H1 (cell line): ENCODE data around the gene COL17A1. TPM values are rescaled to one million over a fixed set of nuclear protein-coding genes. Genes with fewer than 3 reads are reported as not detected.

Experiments used
- CTCF ChIA-PET: fragments of 300-600 bp; sonication (Branson Sonifier 250); formaldehyde crosslinking; loops from one replicate; lab custom pipeline; 2021; ENCODE audit not compliant: partially characterized antibody; lab: Charles Lee
- POLR2A ChIA-PET: fragments of 300-600 bp; sonication (Branson Sonifier 250); formaldehyde crosslinking; loops from one replicate; lab custom pipeline; 2021; ENCODE audit warnings: inconsistent platforms; ENCODE audit not compliant: partially characterized antibody; lab: Charles Lee
- DNase-seq, 2 experiments: peaks; one replicate each; pipeline versions ENCODE4 v3.0.0 to v3.0.0-alpha.2; 2010 to 2022; ENCODE audit warnings: low spot score in 2 of 2, low read depth in 1 of 2, mixed read lengths in 1 of 2
- FAIRE-seq: peaks from 2 replicates; lab custom pipeline; 2011; peaks lifted over from hg19 to GRCh38; lab: Jason Lieb, UNC
- H2AFZ ChIP-seq: 2 replicates; pipeline ENCODE4 v1.8.1; 2012; ENCODE audit warnings: low read length, inconsistent platforms
- H2AK5ac ChIP-seq: 2 replicates; pipeline ENCODE4 v1.6.1; 2013; ENCODE audit warnings: low read depth, low read length
- H2BK120ac ChIP-seq: replicated peaks from 2 replicates; pipeline ENCODE3; 2013; ENCODE audit warnings: low read depth, low read length, inconsistent platforms
- H2BK12ac ChIP-seq: 2 replicates; pipeline ENCODE4 v1.6.1; 2013; ENCODE audit warnings: low read depth, low read length
- H2BK15ac ChIP-seq: 2 replicates; pipeline ENCODE4 v1.6.1; 2013; ENCODE audit warnings: low read length
- H2BK20ac ChIP-seq: 2 replicates; pipeline ENCODE4 v1.6.1; 2013; ENCODE audit warnings: low read length
- H2BK5ac ChIP-seq: 2 replicates; pipeline ENCODE4 v1.6.1; 2013; ENCODE audit warnings: low read depth, low read length
- H3K14ac ChIP-seq: 2 replicates; pipeline ENCODE4 v1.6.1; 2013; ENCODE audit warnings: inconsistent platforms; ENCODE audit not compliant: insufficient read length
- H3K18ac ChIP-seq: 2 replicates; pipeline ENCODE4 v1.6.1; 2013; ENCODE audit warnings: low read length; ENCODE audit errors: extremely low read depth
- H3K23ac ChIP-seq: 2 replicates; pipeline ENCODE4 v1.6.1; 2013; ENCODE audit warnings: inconsistent platforms; ENCODE audit not compliant: insufficient read length
- H3K23me2 ChIP-seq: 2 replicates; pipeline ENCODE4 v1.6.1; 2013; ENCODE audit warnings: low read depth, low read length
- H3K27ac ChIP-seq: 2 replicates; pipeline ENCODE4 v1.6.1; 2011; ENCODE audit warnings: low read depth, low read length, inconsistent platforms
- H3K27me3 ChIP-seq, 4 experiments: replicated peaks in 1 of 4; 1 replicate in 1 of 4; 2 replicates in 3 of 4; pipeline versions ENCODE4 v1.6.1 to v1.8.1; 2011 to 2013; ENCODE audit warnings: low read length in 3 of 4, mild to moderate bottlenecking in 3 of 4, inconsistent platforms in 2 of 4, mixed read lengths in 2 of 4, moderate library complexity in 1 of 4; ENCODE audit not compliant: control insufficient read depth in 3 of 4, insufficient read depth in 3 of 4; ENCODE audit errors: extremely low read depth in 1 of 4
- H3K36me3 ChIP-seq, 4 experiments: 2 replicates each; pipeline versions ENCODE4 v1.6.1 to v1.8.1; 2011 to 2013; ENCODE audit warnings: mild to moderate bottlenecking in 4 of 4, low read length in 3 of 4, moderate library complexity in 2 of 4, control low read depth in 1 of 4, inconsistent platforms in 1 of 4; ENCODE audit not compliant: insufficient read depth in 4 of 4, control insufficient read depth in 2 of 4
- H3K4ac ChIP-seq: replicated peaks from 2 replicates; pipeline ENCODE3; 2013; ENCODE audit warnings: low read length, low read depth, mixed read lengths, inconsistent platforms; ENCODE audit not compliant: insufficient read length
- H3K4me1 ChIP-seq, 4 experiments: replicated peaks in 1 of 4; 1 replicate in 1 of 4; 2 replicates in 3 of 4; pipeline versions ENCODE4 v1.6.1 to v1.8.1; 2011 to 2013; ENCODE audit warnings: low read length in 3 of 4, inconsistent platforms in 2 of 4, mixed read lengths in 1 of 4; ENCODE audit not compliant: insufficient read depth in 4 of 4, control insufficient read depth in 3 of 4
- H3K4me2 ChIP-seq, 2 experiments: 2 replicates each; pipeline versions ENCODE4 v1.6.1 to v1.8.1; 2011 to 2013; ENCODE audit warnings: low read depth in 2 of 2, low read length in 2 of 2, control low read depth in 1 of 2, inconsistent platforms in 1 of 2, mild to moderate bottlenecking in 1 of 2; ENCODE audit not compliant: insufficient read depth in 1 of 2
- H3K4me3 ChIP-seq, 4 experiments: fragments of 200-600, 300-600 bp in 1 of 4; sonication (generic), shearing (Covaris generic), sonication (Bioruptor Twin) in 1 of 4; 2 replicates each; pipeline versions ENCODE4 v1.5.1 to v1.8.1; 2011 to 2016; ENCODE audit warnings: low read length in 4 of 4, low read depth in 3 of 4, control low read depth in 2 of 4, inconsistent platforms in 2 of 4, mild to moderate bottlenecking in 2 of 4, mixed read lengths in 1 of 4, moderate library complexity in 1 of 4; ENCODE audit not compliant: insufficient read depth in 2 of 4; ENCODE audit errors: extremely low read depth in 1 of 4
- H3K56ac ChIP-seq: replicated peaks from 2 replicates; pipeline ENCODE3; 2013; ENCODE audit warnings: low read depth, mild to moderate bottlenecking, mixed read lengths, low read length, inconsistent platforms; ENCODE audit not compliant: insufficient read length
- H3K79me1 ChIP-seq: 2 replicates; pipeline ENCODE4 v1.6.1; 2013; ENCODE audit warnings: low read depth, low read length, control low read depth
- H3K79me2 ChIP-seq, 2 experiments: 2 replicates each; pipeline versions ENCODE4 v1.6.1 to v1.8.1; 2012 to 2013; ENCODE audit warnings: low read length in 2 of 2, mild to moderate bottlenecking in 2 of 2, inconsistent platforms in 1 of 2; ENCODE audit not compliant: insufficient read depth in 2 of 2, control insufficient read depth in 1 of 2
- H3K9ac ChIP-seq, 4 experiments: replicated peaks in 1 of 4; 1 replicate in 1 of 4; 2 replicates in 3 of 4; pipeline versions ENCODE4 v1.6.1 to v1.8.1; 2011 to 2013; ENCODE audit warnings: low read depth in 3 of 4, low read length in 3 of 4, control low read depth in 2 of 4, mild to moderate bottlenecking in 2 of 4, moderate library complexity in 2 of 4, inconsistent platforms in 1 of 4; ENCODE audit errors: extremely low read depth in 1 of 4
- H3K9me3 ChIP-seq, 2 experiments: 2 replicates each; pipeline versions ENCODE4 v1.6.1 to v1.8.1; 2012 to 2013; ENCODE audit warnings: mild to moderate bottlenecking in 2 of 2, moderate library complexity in 2 of 2, control low read depth in 1 of 2, inconsistent platforms in 1 of 2, low read depth in 1 of 2, low read length in 1 of 2, mixed read lengths in 1 of 2; ENCODE audit not compliant: insufficient read depth in 2 of 2
- H4K20me1 ChIP-seq, 2 experiments: replicated peaks in 1 of 2; 2 replicates each; pipeline versions ENCODE3 to v1.8.1; 2011 to 2013; ENCODE audit warnings: inconsistent platforms in 2 of 2, low read length in 2 of 2, mild to moderate bottlenecking in 1 of 2; ENCODE audit not compliant: insufficient read depth in 2 of 2, control insufficient read depth in 1 of 2
- H4K5ac ChIP-seq: 2 replicates; pipeline ENCODE4 v1.6.1; 2013; ENCODE audit warnings: low read length, low read depth, mixed read lengths, inconsistent platforms; ENCODE audit not compliant: insufficient read length
- H4K8ac ChIP-seq: 2 replicates; pipeline ENCODE4 v1.8.0; 2013; ENCODE audit warnings: mild to moderate bottlenecking, moderate library complexity, low read length, inconsistent platforms; ENCODE audit not compliant: insufficient read depth; ENCODE audit errors: extremely low read depth
- H4K91ac ChIP-seq: replicated peaks from 2 replicates; pipeline ENCODE3; 2013; ENCODE audit warnings: low read length, mixed read lengths, inconsistent platforms; ENCODE audit not compliant: insufficient read length
- CHD1 ChIP-seq: IDR thresholded peaks from 2 replicates; pipeline ENCODE4 v1.6.1; 2012; ENCODE audit warnings: low read depth, low read length, improper control_type of control experiment
- EZH2 ChIP-seq: fragments of 200-600 bp; sonication (generic); IDR thresholded peaks from 2 replicates; pipeline ENCODE4 v1.7.1; 2012; ENCODE audit warnings: low read depth, mild to moderate bottlenecking, moderate library complexity, low read length, inconsistent platforms; ENCODE audit not compliant: severe bottlenecking
- MAX ChIP-seq: IDR thresholded peaks from 2 replicates; pipeline ENCODE4 v1.6.1; 2012; ENCODE audit warnings: inconsistent platforms
- SUZ12 ChIP-seq: fragments of 200-600 bp; sonication (generic); IDR thresholded peaks from 2 replicates; pipeline ENCODE4 v1.6.1; 2012; ENCODE audit warnings: mild to moderate bottlenecking, inconsistent platforms, low read length, moderate library complexity, mixed read lengths
- WGBS, 2 experiments: shearing (Covaris generic) in 1 of 2; methylation state at CpG; one replicate each; pipeline versions ENCODE4 v1.1.6 to v1.1.7; 2013 to 2015; ENCODE audit warnings: low lambda C conversion rate in 2 of 2, mixed read lengths in 2 of 2, inconsistent platforms in 1 of 2, low coverage in 1 of 2, missing lambda C conversion rate in 1 of 2; ENCODE audit not compliant: insufficient replicate concordance in 2 of 2, insufficient coverage in 1 of 2, insufficient read length in 1 of 2; ENCODE audit errors: extremely low coverage in 1 of 2, missing lambda C conversion rate in 1 of 2; 5-methylcytosine and 5-hydroxymethylcytosine counted together
- polyA plus RNA-seq, 7 experiments: library from polyadenylated mRNA; depleted of rRNA in 3 of 7; stranded (reverse) in 5 of 7; unstranded in 2 of 7; fragments of >200 nt in 5 of 7; fragments of 200-250 nt in 2 of 7; gene quantifications; 1 replicate in 5 of 7; 2 replicates in 1 of 7; 4 replicates in 1 of 7; pipeline versions ENCODE4 v1.2.1 to v1.2.3, GENCODE V29; 2011 to 2013; ENCODE audit warnings: missing spikeins in 2 of 7, mixed read lengths in 2 of 7
- total RNA-seq: library from RNA; stranded (reverse); fragmentation: NEBNext Ultra II Directional; extraction: Animal tissue kit (Norgen Biotek cat#: 25700); gene quantifications from 2 replicates; pipeline ENCODE4 v1.2.1, GENCODE V29; 2021
- TF ChIP-seq, protein P1 (sequence below), 3 experiments: IDR thresholded peaks; 1 replicate in 2 of 3; 2 replicates in 1 of 3; pipeline versions ENCODE4 v1.5.1 to v1.6.1; 2011; ENCODE audit warnings: low read length in 3 of 3, mild to moderate bottlenecking in 3 of 3, inconsistent platforms in 2 of 3, low read depth in 1 of 3, moderate library complexity in 1 of 3; ENCODE audit not compliant: insufficient read depth in 1 of 3; ENCODE audit errors: control extremely low read depth in 1 of 3

Gene COL17A1
- total and polyA plus RNA-seq, 2 of the 8 experiments (the other 6 are each of a cell fraction or from before 2014, with no cell fraction given) = 0.35 to 0.37 TPM

- H2AK5ac ChIP-seq = no peak overlapping the region
- H4K8ac ChIP-seq = no peak overlapping the region
- no peak overlapping the region for H3K9ac ChIP-seq
- H4K20me1 ChIP-seq = no peaks in the 10 kb centered on the region
- 77% methylated on average over 3 of the region's 3 CpGs; no CpG with 5 or more reads in 1 of the 2 experiments for WGBS, 2 experiments
- H2BK120ac ChIP-seq = no peak overlapping the region
- ChIA-PET CTCF (interaction anchor here (1.3 kb wide), 1 partner anchor 104 kb away, joined by 3 read pairs; no protein-coding TSS in a partner anchor), POLR2A (no interaction called here)
- H4K91ac ChIP-seq = no peak overlapping the region
- no peak overlapping the region for H2BK12ac ChIP-seq
- no peak overlapping the region for H3K23ac ChIP-seq
- no peak overlapping the region for H2BK5ac ChIP-seq
- no peak overlapping the region for H3K56ac ChIP-seq
- no peak overlapping the region for H2AFZ ChIP-seq
- 0 out of 4 replicates have a peak, but pooled peaks cover 0 to 2% of the 10 kb centered on the region in 2 experiments for H3K79me2 ChIP-seq
- H2BK15ac ChIP-seq = no peak overlapping the region
- H4K5ac ChIP-seq = no peak overlapping the region
- no peak overlapping the region for H2BK20ac ChIP-seq
- H3K27ac ChIP-seq = no peak overlapping the region
- no peak overlapping the region for H3K18ac ChIP-seq
- no peak overlapping the region for H3K4me3 ChIP-seq
- FAIRE-seq = no peak
- no peak for DNase-seq
- H3K9me3 ChIP-seq = no peaks in the 10 kb centered on the region
- H3K36me3 ChIP-seq = no peaks in the 10 kb centered on the region; a peak in 2 of 8 replicates
- H3K23me2 ChIP-seq = no peaks in the 10 kb centered on the region
- H3K4ac ChIP-seq = no peak overlapping the region
- no peaks in the 10 kb centered on the region for H3K4me1 ChIP-seq
- H3K27me3 ChIP-seq = no peaks in the 10 kb centered on the region
- no peak overlapping the region for H3K14ac ChIP-seq
- no peak overlapping the region for H3K4me2 ChIP-seq
- no peaks in the 10 kb centered on the region for H3K79me1 ChIP-seq
- no peak for TF ChIP-seq SUZ12
- TF ChIP-seq CHD1 = no peak
- no peak for TF ChIP-seq MAX
- no peak for TF ChIP-seq EZH2
- TF ChIP-seq, protein P1, sequence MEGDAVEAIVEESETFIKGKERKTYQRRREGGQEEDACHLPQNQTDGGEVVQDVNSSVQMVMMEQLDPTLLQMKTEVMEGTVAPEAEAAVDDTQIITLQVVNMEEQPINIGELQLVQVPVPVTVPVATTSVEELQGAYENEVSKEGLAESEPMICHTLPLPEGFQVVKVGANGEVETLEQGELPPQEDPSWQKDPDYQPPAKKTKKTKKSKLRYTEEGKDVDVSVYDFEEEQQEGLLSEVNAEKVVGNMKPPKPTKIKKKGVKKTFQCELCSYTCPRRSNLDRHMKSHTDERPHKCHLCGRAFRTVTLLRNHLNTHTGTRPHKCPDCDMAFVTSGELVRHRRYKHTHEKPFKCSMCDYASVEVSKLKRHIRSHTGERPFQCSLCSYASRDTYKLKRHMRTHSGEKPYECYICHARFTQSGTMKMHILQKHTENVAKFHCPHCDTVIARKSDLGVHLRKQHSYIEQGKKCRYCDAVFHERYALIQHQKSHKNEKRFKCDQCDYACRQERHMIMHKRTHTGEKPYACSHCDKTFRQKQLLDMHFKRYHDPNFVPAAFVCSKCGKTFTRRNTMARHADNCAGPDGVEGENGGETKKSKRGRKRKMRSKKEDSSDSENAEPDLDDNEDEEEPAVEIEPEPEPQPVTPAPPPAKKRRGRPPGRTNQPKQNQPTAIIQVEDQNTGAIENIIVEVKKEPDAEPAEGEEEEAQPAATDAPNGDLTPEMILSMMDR (IDR thresholded peaks at IDR 0.05; ENCODE audit: control extremely low read depth in 1 of 3, insufficient read depth in 1 of 3, low read depth in 1 of 3, low read length in 3 of 3) = no peak
These were observed 94.1 kb downstream of the COL17A1 start for GRCh38 chr10:103991393-103992128.
